Stimulated activated CD4-positive, alpha-beta T cell treated with anti-CD3 and anti-CD28 coated beads, Interleukin-15, amount 100 ng/mL, for 48 hours (primary cell): ENCODE data around the gene PCID2.

Source experiments
- DNase-seq, 2 donors: peaks; one replicate each; pipeline ENCODE4 v3.0.0-alpha.2; 2020; ENCODE audit warnings: low read depth in 2 of 2

Gene PCID2

GRCh38 chr13:113149711-113150549 is 58.5 kb downstream of the PCID2 start:
- DNase-seq: no peak

GRCh38 chr13:113148940-113149503 is 59.4 kb downstream of the PCID2 start:
- no peak for DNase-seq

- no peak for DNase-seq
Observed at GRCh38 chr13:113148407-113148806, 60.1 kb downstream of the PCID2 start.

- DNase-seq: no peak
Observed at GRCh38 chr13:113147206-113147605, 61.3 kb downstream of the PCID2 start.

GRCh38 chr13:113146750-113147149 is 61.7 kb downstream of the PCID2 start:
- no peak for DNase-seq

GRCh38 chr13:113145911-113146598 is 62.4 kb downstream of the PCID2 start:
- no peak for DNase-seq

- peak; percentile 47 to 60 for DNase-seq
Observed at GRCh38 chr13:113145496-113145895, 63.0 kb downstream of the PCID2 start.

- no peak for DNase-seq
Observed at GRCh38 chr13:113144255-113144629, 64.2 kb downstream of the PCID2 start.

GRCh38 chr13:113143466-113144254 is 64.8 kb downstream of the PCID2 start:
- DNase-seq: no peak

GRCh38 chr13:113142876-113143275 is 65.6 kb downstream of the PCID2 start:
- DNase-seq: no peak

GRCh38 chr13:113141601-113141970 is 66.9 kb downstream of the PCID2 start:
- no peak for DNase-seq

- DNase-seq: no peak
Observed at GRCh38 chr13:113140677-113141600, 67.5 kb downstream of the PCID2 start.

GRCh38 chr13:113139577-113139976 is 68.9 kb downstream of the PCID2 start:
- no peak for DNase-seq

GRCh38 chr13:113138792-113139551 is 69.5 kb downstream of the PCID2 start:
- no peak for DNase-seq

- DNase-seq: no peak
Observed at GRCh38 chr13:113137691-113138298, 70.7 kb downstream of the PCID2 start.

- DNase-seq: no peak
Observed at GRCh38 chr13:113135281-113135760, 73.1 kb downstream of the PCID2 start.

GRCh38 chr13:113129921-113130750 is 78.3 kb downstream of the PCID2 start:
- no peak for DNase-seq

- no peak for DNase-seq
Observed at GRCh38 chr13:113129480-113129879, 79.0 kb downstream of the PCID2 start.
